ENCODE data around the gene TTC29. TPM values are rescaled to one million over a fixed set of nuclear protein-coding genes. Genes with fewer than 3 reads are reported as not detected.
"Not testable (repeated sequence)": the region's sequence is repeated elsewhere in the genome, so short reads cannot be mapped to it uniquely, and the experiment has no call there.

TTC29 gene
- total RNA-seq, 1 donor from 2014 or later, result 4.5 TPM

DNA sequence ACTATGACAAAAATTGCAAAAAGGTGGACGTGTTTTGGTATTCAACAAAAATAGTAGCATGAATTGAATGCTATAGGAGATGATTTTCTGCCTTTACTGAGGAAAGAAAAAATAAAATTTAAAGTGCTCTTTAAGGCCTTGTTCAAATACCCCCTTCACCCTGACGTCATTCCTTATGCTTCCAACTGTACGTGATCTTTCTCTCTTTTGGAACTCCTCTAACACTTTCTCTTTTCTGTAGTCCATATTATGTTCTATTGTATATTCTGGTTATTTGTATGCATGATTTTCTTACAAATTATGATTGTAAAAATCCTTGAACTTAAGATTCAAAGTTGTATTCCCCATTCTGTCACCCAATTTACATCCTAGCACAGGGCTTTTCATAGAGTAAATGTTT is 206.5 kb downstream of the TTC29 start:
- no peaks in the 10 kb centered on the region for H3K9me3 ChIP-seq
- H3K4me1 ChIP-seq, result no peaks in the 10 kb centered on the region
- DNase-seq, result no peak
- no peaks in the 10 kb centered on the region for H3K36me3 ChIP-seq
- intact Hi-C loops (cut with DNase I), result no loop called here
- H3K27ac ChIP-seq, result no peak overlapping the region
- ATAC-seq, result no peak
- TF ChIP-seq, protein P1, sequence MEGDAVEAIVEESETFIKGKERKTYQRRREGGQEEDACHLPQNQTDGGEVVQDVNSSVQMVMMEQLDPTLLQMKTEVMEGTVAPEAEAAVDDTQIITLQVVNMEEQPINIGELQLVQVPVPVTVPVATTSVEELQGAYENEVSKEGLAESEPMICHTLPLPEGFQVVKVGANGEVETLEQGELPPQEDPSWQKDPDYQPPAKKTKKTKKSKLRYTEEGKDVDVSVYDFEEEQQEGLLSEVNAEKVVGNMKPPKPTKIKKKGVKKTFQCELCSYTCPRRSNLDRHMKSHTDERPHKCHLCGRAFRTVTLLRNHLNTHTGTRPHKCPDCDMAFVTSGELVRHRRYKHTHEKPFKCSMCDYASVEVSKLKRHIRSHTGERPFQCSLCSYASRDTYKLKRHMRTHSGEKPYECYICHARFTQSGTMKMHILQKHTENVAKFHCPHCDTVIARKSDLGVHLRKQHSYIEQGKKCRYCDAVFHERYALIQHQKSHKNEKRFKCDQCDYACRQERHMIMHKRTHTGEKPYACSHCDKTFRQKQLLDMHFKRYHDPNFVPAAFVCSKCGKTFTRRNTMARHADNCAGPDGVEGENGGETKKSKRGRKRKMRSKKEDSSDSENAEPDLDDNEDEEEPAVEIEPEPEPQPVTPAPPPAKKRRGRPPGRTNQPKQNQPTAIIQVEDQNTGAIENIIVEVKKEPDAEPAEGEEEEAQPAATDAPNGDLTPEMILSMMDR (IDR thresholded peaks at IDR 0.05), result no peak
- H3K27me3 ChIP-seq (ENCODE audit: low read depth), result no peaks in the 10 kb centered on the region
- no peak overlapping the region for H3K4me3 ChIP-seq

DNA sequence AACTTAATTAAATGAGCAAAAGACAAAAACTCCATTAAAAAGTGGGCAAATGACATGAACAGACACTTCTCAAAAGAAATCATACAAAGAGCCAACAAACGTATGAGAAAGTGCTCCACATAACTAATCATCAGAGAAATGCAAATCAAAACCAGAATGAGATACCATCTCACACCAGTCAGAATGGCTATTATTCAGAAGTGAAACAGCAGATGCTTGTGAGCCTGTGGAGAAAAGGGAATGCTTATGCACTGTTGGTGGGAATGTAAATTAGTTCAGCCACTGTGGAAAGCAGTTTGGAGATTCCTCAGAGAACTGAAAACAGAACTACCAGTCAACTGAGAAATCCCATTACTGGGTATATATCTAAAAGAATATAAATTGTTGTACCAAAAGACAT is 222.1 kb downstream of the TTC29 start:
- H3K27me3 ChIP-seq (ENCODE audit: low read depth); DNase-seq; ATAC-seq; H3K27ac ChIP-seq; intact Hi-C loops (cut with DNase I); H3K4me1 ChIP-seq; H3K36me3 ChIP-seq; H3K9me3 ChIP-seq; H3K4me3 ChIP-seq: not testable (repeated sequence)

DNA sequence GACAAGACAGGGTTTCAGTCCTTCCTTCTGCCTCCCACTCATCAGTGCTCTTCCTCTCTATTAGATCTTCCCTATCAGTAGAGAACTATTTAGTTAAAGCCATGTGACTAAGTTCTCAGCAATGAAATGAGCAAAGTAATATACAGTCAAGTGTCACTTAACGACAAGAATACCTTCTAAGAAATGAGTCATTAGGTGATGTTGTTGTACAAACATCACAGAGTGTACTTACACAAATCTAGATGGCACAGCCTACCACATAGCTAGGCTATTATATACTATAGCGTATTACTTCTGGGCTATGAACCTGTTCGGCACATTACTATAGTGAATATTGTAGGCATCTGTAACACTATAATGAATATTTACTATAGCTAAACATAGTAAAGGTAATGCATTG is 235.7 kb downstream of the TTC29 start:
- Histone ChIP-seq H3K4me3 (no peak overlapping the region), H3K4me1 (no peaks in the 10 kb centered on the region), H3K27me3 (ENCODE audit: low read depth) (no peaks in the 10 kb centered on the region), H3K9me3 (no peaks in the 10 kb centered on the region), H3K36me3 (no peaks in the 10 kb centered on the region), H3K27ac (no peak overlapping the region)
- intact Hi-C loops (cut with DNase I), result no loop called here
- ATAC-seq (peak; percentile 87 to 89), DNase-seq (no peak)
- TF ChIP-seq, protein P1 (IDR thresholded peaks at IDR 0.05), result no peak

DNA sequence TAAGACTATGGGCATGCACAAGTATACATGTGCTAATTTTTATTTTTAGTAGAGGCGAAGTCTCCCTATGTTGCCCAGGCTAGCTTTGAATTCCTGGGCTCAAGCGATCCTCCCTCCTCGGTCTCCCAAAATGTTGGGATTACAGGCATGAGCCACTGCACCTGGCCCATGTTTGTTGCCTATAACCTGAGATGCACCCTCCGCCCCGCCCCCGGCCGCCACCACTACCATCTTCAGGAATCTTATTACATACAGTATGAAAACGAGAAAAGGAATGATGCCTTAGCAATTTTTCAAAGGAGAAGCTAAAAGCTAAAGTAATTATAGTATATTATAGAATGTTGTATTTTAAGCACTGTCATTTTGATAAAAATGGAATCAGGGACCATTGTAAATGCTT is 245.8 kb downstream of the TTC29 start:
- no peaks in the 10 kb centered on the region for H3K36me3 ChIP-seq
- TF ChIP-seq, protein P1 (IDR thresholded peaks at IDR 0.05), result no peak
- H3K4me3 ChIP-seq, result no peak overlapping the region
- ATAC-seq, result no peak
- no peaks in the 10 kb centered on the region for H3K9me3 ChIP-seq
- H3K4me1 ChIP-seq, result no peaks in the 10 kb centered on the region
- intact Hi-C loops (cut with DNase I), result no loop called here
- DNase-seq, result no peak
- H3K27me3 ChIP-seq (ENCODE audit: low read depth), result no peaks in the 10 kb centered on the region
- H3K27ac ChIP-seq, result no peak overlapping the region

DNA sequence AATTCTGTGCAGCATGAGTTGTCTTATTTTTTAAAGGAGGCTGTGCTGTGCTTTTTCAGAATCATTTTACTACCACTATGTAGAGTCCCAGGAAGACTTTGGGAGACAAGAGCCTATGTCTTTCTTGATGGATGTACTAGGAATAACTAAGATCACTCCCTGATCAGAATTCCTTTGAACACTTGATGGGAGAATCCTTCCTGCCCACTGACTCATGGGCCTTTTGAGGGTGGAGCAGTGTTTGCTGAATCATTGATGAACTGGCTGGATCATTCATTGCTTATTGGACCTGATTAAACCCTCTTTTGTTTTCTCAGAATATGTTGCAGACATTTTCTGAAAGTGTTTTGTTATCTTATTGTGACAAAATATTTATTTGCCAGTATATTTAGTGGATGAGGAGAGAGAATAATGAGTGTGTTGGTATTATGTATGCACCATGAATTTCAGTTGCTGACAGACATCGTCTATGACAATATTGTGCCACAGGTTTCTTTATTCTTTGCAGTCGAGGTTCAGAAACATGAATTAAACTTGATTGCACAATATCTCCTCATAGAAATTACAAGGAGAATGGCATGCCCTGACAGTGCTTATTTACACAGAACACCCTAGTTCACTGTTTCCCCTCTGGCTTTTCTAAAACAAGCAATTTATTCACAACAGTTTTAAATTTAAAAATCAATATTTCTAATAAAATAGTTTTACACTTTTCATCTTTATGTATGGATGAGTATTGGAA is 270.7 kb downstream of the TTC29 start:
- Histone ChIP-seq H3K27ac (no peak overlapping the region), H3K36me3 (no peaks in the 10 kb centered on the region), H3K9me3 (no peaks in the 10 kb centered on the region), H3K27me3 (ENCODE audit: low read depth) (no peaks in the 10 kb centered on the region), H3K4me3 (no peak overlapping the region), H3K4me1 (no peaks in the 10 kb centered on the region)
- intact Hi-C loops (cut with DNase I), result no loop called here
- no peak for DNase-seq
- no peak for ATAC-seq
- TF ChIP-seq, protein P1 (IDR thresholded peaks at IDR 0.05), result no peak

DNA sequence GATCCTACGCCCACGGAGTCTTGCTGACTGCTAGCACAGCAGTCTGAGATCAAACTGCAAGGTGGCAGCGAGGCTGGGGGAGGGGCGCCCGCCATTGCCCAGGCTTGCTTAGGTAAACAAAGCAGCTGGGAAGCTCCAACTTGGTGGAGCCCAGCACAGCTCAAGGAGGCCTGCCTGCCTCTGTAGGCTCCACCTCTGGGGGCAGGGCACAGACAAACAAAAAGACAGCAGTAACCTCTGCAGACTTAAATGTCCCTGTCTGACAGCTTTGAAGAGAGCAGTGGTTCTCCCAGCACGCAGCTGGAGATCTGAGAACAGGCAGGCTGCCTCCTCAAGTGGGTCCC is 281.7 kb downstream of the TTC29 start:
- ATAC-seq; H3K4me3 ChIP-seq; H3K27ac ChIP-seq; DNase-seq; H3K36me3 ChIP-seq; H3K4me1 ChIP-seq; H3K9me3 ChIP-seq; H3K27me3 ChIP-seq (ENCODE audit: low read depth); intact Hi-C loops (cut with DNase I): not testable (repeated sequence)
